HG02938 (cell line): ENCODE data around the gene RAB15.

Source experiments
- ATAC-seq: cut with Tn5 transposase; IDR thresholded peaks from one replicate; pipeline ENCODE4 v1.9.1; 2021; ENCODE audit warnings: mild to moderate bottlenecking, moderate library complexity; ENCODE audit not compliant: unreplicated experiment

Gene RAB15

DNA sequence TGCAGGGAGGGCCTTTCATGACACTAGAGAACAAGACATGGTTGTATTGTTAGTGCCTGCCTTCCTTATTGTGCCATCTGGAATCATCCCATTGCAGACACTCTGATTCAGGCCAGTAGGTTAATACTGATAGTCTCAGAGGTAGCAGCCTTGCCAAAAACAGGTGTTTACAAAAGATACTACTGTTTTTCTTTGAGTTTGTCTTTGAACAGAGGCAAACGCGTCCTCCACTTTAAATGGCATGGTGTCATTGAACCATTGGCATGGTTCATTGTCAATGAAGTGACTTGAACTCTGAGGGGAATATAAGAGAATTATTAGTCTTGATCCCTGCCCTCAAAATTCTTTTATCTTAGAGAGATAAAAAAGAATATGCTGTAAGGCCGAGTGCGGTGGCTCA is 18.8 kb upstream of the RAB15 start:
- no peak for ATAC-seq

DNA sequence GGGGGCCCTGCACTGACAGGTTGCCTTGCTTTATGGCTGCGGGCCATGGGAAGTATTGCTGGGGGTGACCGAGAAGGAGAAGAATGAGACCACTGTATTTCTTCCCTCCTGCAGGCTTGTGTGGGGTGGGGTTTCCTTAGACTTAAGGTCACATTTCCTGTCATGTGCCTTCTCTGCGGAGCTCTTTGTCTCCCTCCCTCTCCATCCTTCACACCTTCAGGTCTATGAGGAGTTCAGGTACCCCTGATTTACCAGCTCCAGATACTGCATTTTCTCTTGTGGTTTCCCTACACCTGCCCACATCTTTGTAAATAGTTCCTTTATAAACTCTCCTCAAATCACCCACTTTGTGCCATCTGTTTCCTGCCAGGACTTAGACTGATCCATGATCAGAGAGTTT is 18.2 kb upstream of the RAB15 start:
- ATAC-seq: no peak

DNA sequence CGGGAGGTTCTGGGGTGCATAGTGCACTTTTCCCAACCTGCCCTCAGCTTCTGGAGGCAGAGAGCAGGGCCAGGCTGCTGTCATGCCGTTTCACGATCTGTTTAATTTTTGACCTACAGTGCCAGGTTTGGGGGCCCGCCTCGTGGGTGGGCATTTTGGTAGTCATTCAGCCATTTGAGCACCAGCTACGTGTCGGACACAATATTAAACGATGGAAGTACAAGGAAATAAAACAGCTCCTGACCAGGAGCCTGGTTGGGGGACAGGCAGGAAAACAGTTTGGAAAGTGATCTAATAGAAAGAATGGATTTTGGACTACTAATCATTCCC is 15.3 kb upstream of the RAB15 start:
- ATAC-seq: no peak

DNA sequence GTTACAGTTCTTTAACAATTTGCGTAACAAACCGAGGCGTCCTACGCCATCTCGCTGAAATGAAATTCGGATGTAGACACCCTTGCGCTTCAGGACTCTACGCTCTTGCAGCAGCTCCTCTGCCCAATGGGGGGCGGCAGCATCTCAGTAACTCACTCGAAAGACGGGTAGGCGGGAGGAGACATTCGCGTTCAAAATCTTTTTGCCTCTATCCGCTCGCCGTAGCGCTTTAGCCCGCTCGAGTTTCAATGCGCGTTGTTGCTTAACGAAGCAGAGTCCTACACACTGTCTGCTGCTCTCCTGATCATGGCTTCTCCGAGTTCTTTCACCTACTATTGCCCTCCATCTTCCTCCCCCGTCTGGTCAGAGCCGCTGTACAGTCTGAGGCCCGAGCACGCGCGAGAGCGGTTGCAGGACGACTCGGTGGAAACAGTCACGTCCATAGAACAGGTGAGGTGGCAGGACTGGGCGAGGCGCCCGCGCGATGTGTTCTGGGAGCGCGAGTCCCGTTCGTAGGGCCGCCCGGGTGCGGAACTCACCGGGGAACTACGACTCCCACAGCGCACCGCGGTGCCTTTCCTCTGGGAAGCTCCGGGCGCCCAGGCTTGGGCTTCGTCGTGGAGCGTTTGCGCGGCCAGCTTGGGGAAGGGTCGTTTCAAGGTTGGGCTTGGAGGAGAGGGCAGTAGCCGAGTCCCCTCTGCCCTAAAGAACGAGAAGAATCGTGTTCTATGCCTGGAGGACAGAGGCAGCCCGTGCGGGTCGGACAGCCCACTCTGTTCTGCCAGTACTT is 14.7 kb upstream of the RAB15 start, which contains the start of gene FNTB:
Gene FNTB (plus strand): TSS at position 248 of the 790 bp plus-strand sequence. CDS start 59 bp downstream, at position 307.
- peak; percentile 91 for ATAC-seq

DNA sequence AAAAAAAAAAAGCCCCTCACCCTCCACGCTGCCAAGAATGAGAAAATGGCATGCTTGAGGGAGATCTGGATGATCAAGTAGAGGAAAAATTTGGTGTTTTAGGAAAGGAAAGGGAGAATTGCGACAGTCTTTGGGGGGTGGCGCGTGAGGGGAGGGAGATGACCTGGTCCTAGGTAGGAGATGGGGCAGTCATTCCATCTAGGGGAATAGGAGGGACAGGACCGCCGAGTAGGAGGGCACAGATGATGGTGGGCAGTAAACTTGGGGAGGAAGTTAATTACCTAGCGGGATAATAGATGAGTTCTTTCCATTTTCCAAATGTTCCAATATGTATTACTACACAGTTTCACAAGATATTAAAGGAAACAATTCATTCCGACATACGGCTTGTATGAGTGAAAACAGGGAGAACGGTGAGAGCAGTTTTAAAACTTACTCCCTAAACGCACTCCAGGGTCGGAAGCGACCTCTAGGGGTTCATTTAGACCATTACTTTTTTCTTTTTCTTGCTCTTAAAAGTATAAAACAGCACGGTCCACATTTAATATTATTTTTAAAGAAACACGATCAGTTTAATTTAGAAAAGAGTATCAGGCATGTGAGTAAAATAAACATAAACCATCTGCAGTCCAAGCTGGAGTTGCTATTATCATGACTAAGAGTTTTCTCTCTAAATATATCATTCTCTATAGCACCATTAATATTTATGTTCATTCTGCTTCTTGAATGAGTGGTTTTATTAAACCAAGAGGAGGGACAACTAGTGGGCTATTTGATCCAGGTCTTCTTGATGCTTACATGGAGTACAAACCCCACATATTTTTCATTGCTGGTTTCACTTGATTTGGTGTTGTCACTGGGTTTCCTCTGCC is 11.5 kb upstream of the RAB15 start:
- no peak for ATAC-seq

DNA sequence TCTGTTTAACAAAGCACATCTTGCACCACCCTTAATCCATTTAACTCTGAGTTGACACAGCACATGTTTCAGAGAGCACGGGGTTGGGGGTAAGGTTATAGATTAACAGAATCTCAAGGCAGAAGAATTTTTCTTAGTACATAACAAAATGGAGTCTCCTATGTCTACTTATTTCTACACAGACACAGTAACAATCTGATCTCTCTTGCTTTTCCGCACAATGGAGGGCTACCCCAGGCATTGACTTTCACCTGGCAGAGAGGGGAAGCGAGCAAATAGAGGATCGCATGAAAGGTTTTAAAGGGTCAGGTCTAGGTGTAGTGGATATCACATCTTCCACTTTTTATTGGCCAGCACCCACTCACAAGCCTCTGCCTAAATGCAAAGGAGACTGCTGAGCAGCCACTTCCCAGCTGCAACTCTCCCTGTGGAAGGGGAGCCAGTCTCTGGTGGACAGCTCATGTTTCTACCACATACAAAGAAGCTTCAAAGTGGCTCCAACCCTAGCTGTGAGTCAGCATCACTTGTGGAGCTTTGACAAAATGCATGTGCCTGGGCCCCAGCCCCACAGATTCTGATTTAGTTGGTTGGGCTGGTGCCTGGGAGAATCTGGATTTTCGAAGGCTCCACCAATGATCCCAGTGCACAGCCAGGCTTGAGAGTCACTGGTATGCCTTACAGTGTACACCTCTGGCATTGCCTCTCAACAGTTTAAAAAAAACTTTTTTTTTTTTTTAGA is 7.4 kb upstream of the RAB15 start:
- ATAC-seq: no peak

DNA sequence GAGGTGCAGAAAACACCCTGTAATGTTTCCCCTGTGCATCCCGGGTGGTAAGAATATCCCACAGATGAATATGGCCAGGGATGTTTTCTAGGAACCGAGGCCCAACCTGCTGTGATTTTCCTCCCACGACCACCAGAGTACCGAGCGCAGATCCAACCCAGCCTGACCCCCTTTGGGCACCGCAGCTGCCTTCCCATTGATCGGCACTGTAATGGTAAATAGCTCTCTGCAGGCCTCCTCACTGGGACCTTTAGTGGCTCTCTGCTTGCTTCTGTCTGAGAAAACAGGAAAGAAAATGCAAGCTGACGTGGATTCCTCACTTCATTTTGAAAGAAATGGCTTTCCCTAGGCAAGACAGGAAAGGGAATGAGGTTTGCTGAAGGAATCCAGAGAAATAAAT is 2.4 kb upstream of the RAB15 start:
- ATAC-seq: no peak

DNA sequence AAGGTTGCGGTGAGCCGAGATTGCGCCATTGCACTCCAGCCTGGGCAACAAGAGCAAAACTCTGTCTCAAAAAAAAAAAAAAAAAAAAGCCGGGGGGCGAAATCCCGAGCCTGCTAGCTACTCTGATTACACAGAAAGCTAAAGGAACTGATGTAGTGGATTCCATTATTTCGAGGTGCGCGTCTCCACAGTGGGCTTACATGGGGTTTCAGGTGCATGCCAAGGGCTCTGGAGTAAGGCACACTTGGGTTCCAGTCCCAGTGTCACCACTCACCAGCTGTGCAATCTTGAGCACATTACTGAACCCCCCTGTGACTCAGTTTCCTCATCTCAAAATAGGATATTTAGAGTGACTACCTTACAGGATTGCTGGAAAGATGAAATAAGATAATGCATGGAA is 1.7 kb upstream of the RAB15 start:
- ATAC-seq: no peak

DNA sequence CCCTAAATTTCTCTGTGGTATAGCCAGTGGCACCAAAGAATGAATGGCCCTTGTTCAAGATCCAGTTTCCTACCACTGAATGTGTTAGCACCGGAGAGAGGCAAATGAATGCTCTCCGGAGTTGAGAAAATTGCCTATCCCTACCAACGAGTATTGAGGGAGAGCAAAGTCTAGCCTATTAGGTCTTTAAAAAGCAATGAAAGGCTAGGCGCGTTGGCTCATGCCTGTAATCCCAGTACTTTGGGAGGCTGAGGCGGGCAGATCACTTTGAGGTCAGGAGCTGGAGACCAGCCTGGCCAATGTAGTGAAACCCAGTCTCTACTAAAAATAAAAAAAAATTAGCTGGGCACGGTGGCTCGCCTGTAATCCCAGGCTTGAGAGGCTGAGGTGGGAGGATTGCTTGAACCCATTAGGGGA is 898 bp upstream of the RAB15 start:
- no peak for ATAC-seq

DNA sequence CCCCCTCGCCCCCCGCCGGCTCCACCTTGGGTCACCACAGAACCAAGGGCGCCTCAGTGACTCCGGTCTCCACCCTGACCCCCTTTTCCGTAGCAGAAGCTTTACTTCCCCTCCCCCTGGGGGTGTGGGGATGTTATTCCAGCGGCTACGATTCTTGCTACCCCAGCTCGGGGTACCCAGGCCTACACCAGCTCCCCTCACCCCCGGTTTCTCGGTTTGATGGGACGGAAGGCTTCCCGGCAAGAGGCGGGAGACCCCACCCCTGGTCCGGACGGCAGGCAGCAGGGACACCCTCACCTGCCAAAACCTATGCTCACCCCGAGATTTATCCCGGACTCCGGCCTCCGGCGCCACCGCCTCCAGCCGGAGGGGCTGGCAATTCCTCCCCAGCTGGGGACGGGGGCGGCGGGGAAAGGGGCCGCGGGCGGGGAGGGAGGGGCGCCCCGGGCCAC is 619 bp downstream of the RAB15 start:
- ATAC-seq: no peak

DNA sequence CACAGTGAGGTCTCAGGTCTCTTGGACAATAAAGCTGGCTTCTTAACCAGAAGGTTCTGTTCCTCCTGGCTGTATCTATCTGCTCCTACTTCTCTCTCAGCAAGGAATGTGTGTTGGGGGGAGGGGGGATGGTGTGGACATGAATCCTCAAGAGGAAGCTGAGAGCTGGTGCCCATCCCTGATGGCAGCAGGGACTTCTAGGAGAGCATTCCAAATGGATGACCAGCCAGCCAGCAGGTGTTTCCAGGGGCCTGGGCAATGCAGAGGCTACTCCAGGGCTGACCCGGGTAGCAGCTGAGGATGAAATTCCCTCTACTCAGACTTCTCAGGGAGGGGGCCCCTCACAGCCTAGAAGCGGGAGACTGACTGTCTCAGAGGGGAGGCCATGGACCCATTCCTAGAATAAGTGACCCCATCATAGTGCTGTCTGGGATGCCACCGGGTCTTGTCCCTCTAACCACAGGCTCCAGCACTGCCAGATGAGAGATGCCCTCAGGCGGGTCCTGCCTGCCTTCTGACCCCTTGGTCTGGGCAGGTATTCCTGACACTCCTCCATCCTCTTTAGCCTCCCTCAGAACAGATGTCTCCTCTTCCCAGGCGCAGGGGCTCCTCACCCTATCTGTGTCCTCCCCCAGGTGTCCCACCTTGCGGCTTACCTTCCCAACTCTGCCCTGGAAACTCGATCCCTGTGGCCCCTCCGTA is 1.2 kb downstream of the RAB15 start:
- no peak for ATAC-seq

DNA sequence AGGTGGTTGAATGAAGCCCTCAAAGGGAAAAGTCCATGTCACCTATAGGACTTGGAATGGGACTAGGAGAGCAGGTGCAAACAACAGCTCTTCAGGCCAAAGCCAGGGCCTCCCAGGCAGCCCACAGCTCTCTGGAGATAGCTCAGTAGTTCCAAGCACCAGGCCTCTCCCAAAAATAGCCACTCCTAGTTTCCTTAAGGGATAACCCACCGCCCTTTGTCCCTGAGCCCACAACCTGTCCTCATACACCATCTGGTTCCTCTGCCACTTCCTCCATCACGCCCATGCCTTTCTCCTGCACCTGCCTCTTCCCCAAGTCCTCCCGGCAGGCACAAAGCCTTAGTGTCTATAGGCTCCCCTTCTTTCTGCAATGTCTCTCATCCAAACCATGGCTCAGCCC is 2.1 kb downstream of the RAB15 start:
- ATAC-seq: no peak

DNA sequence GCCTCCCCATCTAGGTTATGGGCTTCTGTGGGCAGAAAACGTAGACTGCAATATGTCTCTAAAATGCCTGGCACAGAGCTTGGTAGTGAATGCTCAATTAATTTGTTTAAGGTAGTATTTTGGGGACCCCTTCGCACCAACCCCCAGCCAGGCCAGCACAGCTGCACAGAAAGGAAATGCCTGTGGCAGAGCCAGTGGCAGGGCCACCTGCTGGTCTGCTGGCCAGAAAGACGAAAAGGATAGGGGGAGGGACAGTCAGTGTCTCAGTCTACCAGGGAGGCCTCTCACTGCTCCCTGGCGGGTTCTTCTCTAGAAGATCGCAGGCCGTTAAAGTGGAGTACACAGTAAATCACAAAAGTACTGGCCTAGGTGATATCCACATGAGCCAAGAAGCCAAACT is 3.5 kb downstream of the RAB15 start:
- no peak for ATAC-seq

DNA sequence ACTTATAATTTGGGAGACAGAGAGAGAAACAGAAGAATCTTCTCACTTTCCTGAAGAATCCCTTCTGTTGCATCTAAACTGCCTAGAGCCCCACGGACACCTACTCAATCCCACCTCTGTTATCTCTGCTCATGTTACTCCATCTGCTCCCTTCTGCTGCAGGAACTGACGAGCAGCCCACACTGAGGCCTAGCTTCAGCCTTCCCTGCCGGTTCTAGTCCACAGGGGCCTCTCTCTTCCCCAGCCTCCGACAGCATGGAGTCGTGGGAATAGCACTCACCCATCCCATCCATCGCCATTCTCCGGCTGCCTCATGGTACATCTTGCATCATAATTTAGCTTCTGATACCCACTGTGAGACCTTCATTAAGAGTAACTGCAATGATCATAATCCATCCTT is 4.0 kb downstream of the RAB15 start:
- ATAC-seq: no peak

DNA sequence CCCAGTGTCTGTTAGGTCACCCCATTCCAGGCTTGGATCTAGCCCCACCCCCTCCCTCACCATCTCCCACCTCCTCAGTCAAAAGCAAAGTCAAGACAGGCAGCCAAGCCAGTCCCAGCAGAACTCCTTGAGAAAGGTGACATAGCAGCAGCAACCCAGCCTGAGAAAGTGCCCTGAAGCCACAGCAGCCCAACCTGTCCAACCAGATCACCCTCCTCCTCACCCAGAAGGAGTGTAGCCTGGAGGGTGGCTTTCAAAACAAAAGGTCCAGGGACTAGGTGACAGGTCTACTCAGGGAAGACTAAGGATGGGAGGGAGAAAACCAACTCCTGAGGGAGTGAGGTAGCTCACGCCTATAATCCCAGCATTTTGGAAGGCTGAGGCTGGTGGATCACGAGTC is 5.2 kb downstream of the RAB15 start:
- no peak for ATAC-seq

DNA sequence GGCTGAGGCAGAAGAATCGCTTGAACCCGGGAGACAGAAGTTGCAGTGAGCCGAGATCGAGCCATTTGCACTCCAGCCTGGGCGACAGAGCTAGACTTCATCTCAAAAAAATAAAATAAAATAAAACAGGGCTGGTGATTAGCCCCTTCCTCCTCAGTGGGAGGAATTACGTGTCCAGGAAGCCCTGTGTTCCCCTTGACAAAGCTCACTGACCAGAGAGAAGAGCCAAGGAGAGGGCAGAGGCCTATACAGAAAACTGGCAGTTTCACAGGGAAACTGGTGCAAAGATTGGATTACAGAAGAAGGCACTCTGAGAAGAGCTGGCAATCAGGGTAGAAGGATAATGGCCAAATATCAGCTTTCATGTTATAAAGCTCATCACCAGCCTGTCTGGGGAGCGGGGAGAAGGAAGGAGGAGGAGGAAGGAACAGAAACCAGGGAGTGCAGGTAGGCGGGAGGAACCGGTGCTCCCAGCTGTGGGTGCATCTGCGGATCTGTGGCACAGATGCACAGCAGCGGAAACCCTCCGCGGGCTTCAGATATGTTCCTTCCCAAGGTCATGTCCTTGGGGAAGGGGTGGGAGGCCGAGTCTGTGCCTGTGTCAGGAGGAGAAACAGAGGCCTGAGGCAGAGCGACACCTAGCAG is 6.7 kb downstream of the RAB15 start:
- ATAC-seq: no peak

DNA sequence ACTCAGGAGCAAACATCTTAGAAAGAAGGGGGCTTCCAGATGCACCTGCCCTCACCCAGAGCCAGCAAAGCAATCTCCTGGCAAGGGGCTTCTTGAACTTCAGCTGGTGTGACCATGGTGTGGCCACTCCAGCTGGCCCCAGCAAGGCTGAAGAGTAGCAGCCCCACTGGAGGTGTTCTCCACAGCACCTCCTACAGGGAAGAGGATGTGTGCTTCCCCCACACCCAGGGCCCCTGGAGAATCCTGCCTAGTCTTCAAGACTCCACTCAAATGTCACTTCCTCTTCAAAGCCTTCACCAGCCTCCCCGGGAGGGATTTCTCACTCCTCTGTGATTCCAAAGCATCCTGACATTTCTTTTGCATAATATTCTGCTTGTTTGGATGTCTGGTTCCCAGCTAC is 8.5 kb downstream of the RAB15 start:
- ATAC-seq: no peak

DNA sequence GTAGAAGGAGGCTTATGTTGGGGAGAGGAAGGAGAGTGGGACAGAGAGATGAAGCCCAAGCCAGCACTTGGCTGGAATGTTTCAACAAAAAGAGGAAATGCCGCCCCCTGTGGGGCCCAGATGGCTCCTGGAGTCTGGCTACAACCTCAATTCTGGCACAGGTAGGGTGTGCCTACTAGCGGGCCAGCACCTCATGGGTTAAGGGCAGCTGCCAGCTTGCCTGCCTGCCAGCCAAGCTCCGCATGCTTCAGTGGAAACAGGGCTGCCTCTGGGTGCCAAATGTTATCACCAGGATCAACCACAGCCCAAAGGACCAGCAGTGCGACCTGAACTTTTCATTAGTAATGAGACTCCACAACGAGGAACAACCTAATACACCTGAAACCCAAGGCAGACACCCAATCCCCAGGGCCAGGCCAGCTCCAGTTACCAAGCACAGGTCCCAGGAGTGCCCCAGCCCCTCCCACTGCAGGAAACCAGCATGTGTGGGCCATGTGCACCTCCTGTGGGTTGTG is 11.3 kb downstream of the RAB15 start:
- ATAC-seq: no peak

DNA sequence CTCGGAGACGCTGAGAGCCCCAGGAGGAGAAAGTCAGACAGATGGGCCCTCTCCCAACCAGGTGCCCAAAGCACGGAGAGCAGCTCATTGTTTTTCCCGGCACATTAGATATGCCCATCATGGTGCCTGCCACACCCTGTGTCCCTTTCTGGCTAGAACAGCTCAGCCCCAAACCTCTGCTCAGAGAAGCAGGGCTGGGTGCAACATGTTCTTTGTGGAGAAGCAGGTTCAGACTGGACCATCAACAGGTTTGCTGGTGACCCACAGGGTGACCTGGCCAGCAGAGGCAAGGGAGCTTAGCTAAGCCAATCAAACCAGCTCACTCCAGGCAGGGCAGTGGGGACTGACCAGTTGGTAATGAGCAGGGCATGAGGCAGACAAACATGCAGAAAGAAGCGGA is 13.4 kb downstream of the RAB15 start:
- no peak for ATAC-seq

DNA sequence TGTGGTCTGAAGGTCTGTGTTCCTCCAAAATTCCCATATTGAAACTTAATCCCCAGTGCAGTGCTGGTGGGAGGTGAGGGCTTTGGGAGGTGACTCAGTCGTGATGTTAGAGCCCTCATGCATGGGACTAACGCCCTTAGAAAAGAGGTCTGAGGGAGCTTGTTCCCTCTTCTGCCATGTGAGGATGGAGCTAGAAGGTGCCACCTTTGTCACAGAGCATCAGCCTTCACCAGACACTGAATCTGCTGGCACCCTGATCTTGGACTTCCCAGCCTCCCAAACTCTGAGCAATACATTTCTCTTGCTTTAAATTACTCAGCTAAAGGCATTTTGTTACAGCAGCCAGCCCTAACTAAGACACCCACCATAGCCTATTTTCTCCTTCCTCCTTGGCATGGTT is 13.9 kb downstream of the RAB15 start:
- ATAC-seq: no peak
